ENCODE data around the gene SLC15A3.

DNA sequence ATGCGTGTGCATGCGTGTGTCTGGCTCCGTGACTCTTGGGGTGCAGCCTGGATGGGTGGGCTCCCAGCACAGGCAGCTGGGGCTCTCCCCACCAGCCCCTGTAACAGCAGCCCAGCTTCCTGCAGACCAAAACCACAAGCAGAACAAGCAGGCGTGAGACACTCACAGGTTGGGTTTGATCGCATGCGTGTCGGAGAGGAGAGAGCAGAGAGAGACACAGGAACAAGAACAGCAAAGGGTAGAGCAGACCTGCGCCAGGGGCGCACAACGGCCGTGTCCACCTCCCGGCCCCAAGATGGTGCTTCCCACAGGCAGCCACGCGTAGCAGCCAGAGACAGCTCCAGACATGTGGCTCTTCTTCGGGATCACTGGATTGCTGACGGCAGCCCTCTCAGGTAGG is 19.5 kb upstream of the SLC15A3 start, which contains the start of gene CD6:
- TF ChIP-seq, protein P1, sequence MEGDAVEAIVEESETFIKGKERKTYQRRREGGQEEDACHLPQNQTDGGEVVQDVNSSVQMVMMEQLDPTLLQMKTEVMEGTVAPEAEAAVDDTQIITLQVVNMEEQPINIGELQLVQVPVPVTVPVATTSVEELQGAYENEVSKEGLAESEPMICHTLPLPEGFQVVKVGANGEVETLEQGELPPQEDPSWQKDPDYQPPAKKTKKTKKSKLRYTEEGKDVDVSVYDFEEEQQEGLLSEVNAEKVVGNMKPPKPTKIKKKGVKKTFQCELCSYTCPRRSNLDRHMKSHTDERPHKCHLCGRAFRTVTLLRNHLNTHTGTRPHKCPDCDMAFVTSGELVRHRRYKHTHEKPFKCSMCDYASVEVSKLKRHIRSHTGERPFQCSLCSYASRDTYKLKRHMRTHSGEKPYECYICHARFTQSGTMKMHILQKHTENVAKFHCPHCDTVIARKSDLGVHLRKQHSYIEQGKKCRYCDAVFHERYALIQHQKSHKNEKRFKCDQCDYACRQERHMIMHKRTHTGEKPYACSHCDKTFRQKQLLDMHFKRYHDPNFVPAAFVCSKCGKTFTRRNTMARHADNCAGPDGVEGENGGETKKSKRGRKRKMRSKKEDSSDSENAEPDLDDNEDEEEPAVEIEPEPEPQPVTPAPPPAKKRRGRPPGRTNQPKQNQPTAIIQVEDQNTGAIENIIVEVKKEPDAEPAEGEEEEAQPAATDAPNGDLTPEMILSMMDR (IDR thresholded peaks at IDR 0.05; ENCODE audit: low read length) = no peak
- no peak for TF ChIP-seq EZH2 (IDR thresholded peaks at IDR 0.05; ENCODE audit: borderline replicate concordance, low read length)
